HTERT RPE-1 (cell line): ENCODE measurements around the gene TMA7B.
"Not testable (repeated sequence)": the region's sequence is repeated elsewhere in the genome, so short reads cannot be mapped to it uniquely, and the experiment has no call there.

ENCODE experiments used
- in situ Hi-C: fragments of 300-500 bp; cut with MboI; formaldehyde crosslinking; loops from 4 replicates; pipeline ENCODE4 v1.14.3; 2020; ENCODE audit warnings: low sequenced_read_pairs

Gene TMA7B

GRCh38 chr22:39951603-39952293 lies 8.4 kb upstream of the TMA7B start:
- in situ Hi-C loops: not testable (repeated sequence)

GRCh38 chr22:39952347-39952746 lies 7.8 kb upstream of the TMA7B start:
- in situ Hi-C loops: no loop called here

- in situ Hi-C loops: no loop called here
Measured at GRCh38 chr22:39953101-39953500, 7.1 kb upstream of the TMA7B start.

GRCh38 chr22:39954584-39955055 lies 5.6 kb upstream of the TMA7B start:
- in situ Hi-C loops: no loop called here

GRCh38 chr22:39955675-39956074 lies 4.5 kb upstream of the TMA7B start:
- in situ Hi-C loops: no loop called here

GRCh38 chr22:39956932-39957664 lies 3.1 kb upstream of the TMA7B start:
- in situ Hi-C loops: no loop called here

- in situ Hi-C loops: no loop called here
Measured at GRCh38 chr22:39958009-39958711, 2.0 kb upstream of the TMA7B start.

GRCh38 chr22:39958949-39959639 lies 1.1 kb upstream of the TMA7B start:
- in situ Hi-C loops: no loop called here

GRCh38 chr22:39960791-39961746 lies 872 bp downstream of the TMA7B start:
- in situ Hi-C loops: no loop called here

- in situ Hi-C loops: no loop called here
Measured at GRCh38 chr22:39962071-39962470, 1.9 kb downstream of the TMA7B start.

GRCh38 chr22:39965748-39966147 lies 5.6 kb downstream of the TMA7B start:
- in situ Hi-C loops: no loop called here

GRCh38 chr22:39966470-39966869 lies 6.3 kb downstream of the TMA7B start:
- in situ Hi-C loops: no loop called here

- in situ Hi-C loops: no loop called here
Measured at GRCh38 chr22:39967103-39967829, 7.1 kb downstream of the TMA7B start.

- in situ Hi-C loops: no loop called here
Measured at GRCh38 chr22:39967996-39968972, 8.1 kb downstream of the TMA7B start.

- in situ Hi-C loops: no loop called here
Measured at GRCh38 chr22:39970742-39971141, 10.5 kb downstream of the TMA7B start.

- in situ Hi-C loops: no loop called here
Measured at GRCh38 chr22:39972641-39973040, 12.4 kb downstream of the TMA7B start.

GRCh38 chr22:39973656-39974055 lies 13.5 kb downstream of the TMA7B start:
- in situ Hi-C loops: no loop called here

GRCh38 chr22:39974065-39974464 lies 13.9 kb downstream of the TMA7B start:
- in situ Hi-C loops: no loop called here
